HG02870 (cell line): Measurements from ENCODE around the gene CIRBP.
"Not testable (repeated sequence)": the region's sequence is repeated elsewhere in the genome, so short reads cannot be mapped to it uniquely, and the experiment has no call there.

Experiments
- ATAC-seq: cut with Tn5 transposase; IDR thresholded peaks from one replicate; pipeline ENCODE4 v1.9.1; 2021; ENCODE audit warnings: mild to moderate bottlenecking, moderate library complexity; ENCODE audit not compliant: unreplicated experiment

CIRBP gene

GRCh38 chr19:1307755-1308303, 38.7 kb downstream of the CIRBP start:
- no peak for ATAC-seq

- no peak for ATAC-seq
These were observed 39.6 kb downstream of the CIRBP start for GRCh38 chr19:1308718-1309117.

GRCh38 chr19:1309977-1310852, 41.1 kb downstream of the CIRBP start:
- ATAC-seq, result no peak

- ATAC-seq, result no peak
These were observed 41.7 kb downstream of the CIRBP start for GRCh38 chr19:1310853-1311180.

- no peak for ATAC-seq
These were observed 42.5 kb downstream of the CIRBP start for GRCh38 chr19:1311543-1312091.

- ATAC-seq, result no peak
These were observed 43.9 kb downstream of the CIRBP start for GRCh38 chr19:1312767-1313694.

GRCh38 chr19:1313695-1314613, 44.8 kb downstream of the CIRBP start:
- no peak for ATAC-seq

GRCh38 chr19:1315470-1316166, 46.5 kb downstream of the CIRBP start:
- ATAC-seq, result no peak

GRCh38 chr19:1316466-1316865, 47.3 kb downstream of the CIRBP start:
- no peak for ATAC-seq

GRCh38 chr19:1317274-1318003, 48.3 kb downstream of the CIRBP start:
- no peak for ATAC-seq

- ATAC-seq, result no peak
These were observed 49.7 kb downstream of the CIRBP start for GRCh38 chr19:1318678-1319471.

GRCh38 chr19:1320282-1320650, 51.1 kb downstream of the CIRBP start:
- not testable (repeated sequence) for ATAC-seq

- ATAC-seq, result no peak
These were observed 52.4 kb downstream of the CIRBP start for GRCh38 chr19:1321539-1321938.

GRCh38 chr19:1322198-1322981, 53.3 kb downstream of the CIRBP start:
- ATAC-seq, result no peak

GRCh38 chr19:1324249-1324805, 55.2 kb downstream of the CIRBP start:
- no peak for ATAC-seq
